Measurements from ENCODE around the gene CCDC169.
"Not testable (repeated sequence)": the region's sequence is repeated elsewhere in the genome, so short reads cannot be mapped to it uniquely, and the experiment has no call there.

CCDC169 gene

DNA sequence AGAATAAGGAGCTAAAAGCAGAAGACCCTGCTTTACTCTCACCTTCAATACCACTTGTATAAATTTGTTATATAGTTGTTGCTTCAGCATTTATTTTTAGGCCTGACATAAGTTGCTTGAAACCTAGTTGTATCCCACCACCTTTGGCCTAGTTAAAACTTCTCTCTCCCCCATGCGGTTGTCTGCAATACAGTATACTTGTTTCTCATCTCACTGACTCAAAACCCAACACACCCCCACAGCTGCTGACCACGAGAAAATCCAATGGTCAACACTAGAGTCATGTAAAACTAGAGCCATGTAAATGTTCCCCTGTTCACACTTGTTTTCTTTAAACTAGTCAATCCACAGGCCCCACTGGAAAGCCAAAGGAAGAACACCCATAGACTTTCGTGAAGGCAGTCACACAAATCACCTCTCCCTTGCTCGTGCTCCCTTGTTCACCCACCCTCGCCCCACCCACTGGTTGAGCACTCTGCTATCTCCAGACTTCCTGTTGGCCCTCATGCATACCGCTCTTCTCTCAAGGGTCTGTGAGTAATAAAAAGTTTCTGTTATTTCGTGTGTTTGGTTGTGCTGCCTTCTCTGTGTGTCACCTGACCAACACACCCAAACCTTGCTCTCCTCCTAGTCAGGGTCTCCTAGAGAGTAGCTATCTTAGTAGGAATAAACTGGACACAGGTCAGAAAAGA, 12.9 kb upstream of the CCDC169 start:
- no peak overlapping the region for H3K9ac ChIP-seq (ENCODE audit: low read length)
- no peak overlapping the region for H2AFZ ChIP-seq (ENCODE audit: low read depth, low read length)
- H3K4me2 ChIP-seq (ENCODE audit: low read length), result no peak overlapping the region
- H3K36me3 ChIP-seq (replicated peaks; ENCODE audit: low read depth, low read length), result no peaks in the 10 kb centered on the region
- H3K9me3 ChIP-seq (ENCODE audit: insufficient read depth, low read length), result no peaks in the 10 kb centered on the region
- no peaks in the 10 kb centered on the region for H3K4me1 ChIP-seq (ENCODE audit: low read length)
- no peak overlapping the region for H3K27ac ChIP-seq (ENCODE audit: low read length)
- no peak overlapping the region for H3K4me3 ChIP-seq (ENCODE audit: low read length)
- no peaks in the 10 kb centered on the region for H4K20me1 ChIP-seq (ENCODE audit: insufficient read depth, low read length)
- no peaks in the 10 kb centered on the region for H3K79me2 ChIP-seq (ENCODE audit: low read length)
- no peaks in the 10 kb centered on the region for H3K27me3 ChIP-seq (ENCODE audit: low read depth, low read length)
- TF ChIP-seq, protein P1, sequence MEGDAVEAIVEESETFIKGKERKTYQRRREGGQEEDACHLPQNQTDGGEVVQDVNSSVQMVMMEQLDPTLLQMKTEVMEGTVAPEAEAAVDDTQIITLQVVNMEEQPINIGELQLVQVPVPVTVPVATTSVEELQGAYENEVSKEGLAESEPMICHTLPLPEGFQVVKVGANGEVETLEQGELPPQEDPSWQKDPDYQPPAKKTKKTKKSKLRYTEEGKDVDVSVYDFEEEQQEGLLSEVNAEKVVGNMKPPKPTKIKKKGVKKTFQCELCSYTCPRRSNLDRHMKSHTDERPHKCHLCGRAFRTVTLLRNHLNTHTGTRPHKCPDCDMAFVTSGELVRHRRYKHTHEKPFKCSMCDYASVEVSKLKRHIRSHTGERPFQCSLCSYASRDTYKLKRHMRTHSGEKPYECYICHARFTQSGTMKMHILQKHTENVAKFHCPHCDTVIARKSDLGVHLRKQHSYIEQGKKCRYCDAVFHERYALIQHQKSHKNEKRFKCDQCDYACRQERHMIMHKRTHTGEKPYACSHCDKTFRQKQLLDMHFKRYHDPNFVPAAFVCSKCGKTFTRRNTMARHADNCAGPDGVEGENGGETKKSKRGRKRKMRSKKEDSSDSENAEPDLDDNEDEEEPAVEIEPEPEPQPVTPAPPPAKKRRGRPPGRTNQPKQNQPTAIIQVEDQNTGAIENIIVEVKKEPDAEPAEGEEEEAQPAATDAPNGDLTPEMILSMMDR (IDR thresholded peaks at IDR 0.05; ENCODE audit: low read depth, low read length), result no peak
- no peak for TF ChIP-seq EZH2phosphoT487 (IDR thresholded peaks at IDR 0.05; ENCODE audit: low read depth)

GRCh38 chr13:36302289-36302688, 4.7 kb upstream of the CCDC169 start:
- H3K9ac ChIP-seq (ENCODE audit: low read length), result no peak overlapping the region
- H3K9me3 ChIP-seq (ENCODE audit: insufficient read depth, low read length), result no peaks in the 10 kb centered on the region
- no peak overlapping the region for H3K4me2 ChIP-seq (ENCODE audit: low read length)
- H3K79me2 ChIP-seq (ENCODE audit: low read length), result no peaks in the 10 kb centered on the region
- no peak overlapping the region for H3K4me3 ChIP-seq (ENCODE audit: low read length)
- H3K27me3 ChIP-seq (ENCODE audit: low read depth, low read length), result no peaks in the 10 kb centered on the region
- H3K27ac ChIP-seq (ENCODE audit: low read length), result no peak overlapping the region
- no peaks in the 10 kb centered on the region for H3K4me1 ChIP-seq (ENCODE audit: low read length)
- TF ChIP-seq EZH2phosphoT487 (IDR thresholded peaks at IDR 0.05; ENCODE audit: low read depth), result no peak
- TF ChIP-seq, protein P1 (IDR thresholded peaks at IDR 0.05; ENCODE audit: low read depth, low read length), result no peak
- no peaks in the 10 kb centered on the region for H3K36me3 ChIP-seq (replicated peaks; ENCODE audit: low read depth, low read length)
- H4K20me1 ChIP-seq (ENCODE audit: insufficient read depth, low read length), result no peaks in the 10 kb centered on the region
- H2AFZ ChIP-seq (ENCODE audit: low read depth, low read length), result no peak overlapping the region

GRCh38 chr13:36299469-36299868, 1.9 kb upstream of the CCDC169 start:
- H3K79me2 ChIP-seq (ENCODE audit: low read length); H3K4me1 ChIP-seq (ENCODE audit: low read length); H3K9me3 ChIP-seq (ENCODE audit: insufficient read depth, low read length); H3K4me3 ChIP-seq (ENCODE audit: low read length); H3K27me3 ChIP-seq (ENCODE audit: low read depth, low read length); H2AFZ ChIP-seq (ENCODE audit: low read depth, low read length); H3K36me3 ChIP-seq (replicated peaks; ENCODE audit: low read depth, low read length); H3K4me2 ChIP-seq (ENCODE audit: low read length); H3K27ac ChIP-seq (ENCODE audit: low read length); H3K9ac ChIP-seq (ENCODE audit: low read length); H4K20me1 ChIP-seq (ENCODE audit: insufficient read depth, low read length): not testable (repeated sequence)

- no peaks in the 10 kb centered on the region for H3K79me2 ChIP-seq (ENCODE audit: low read length)
- H3K9ac ChIP-seq (ENCODE audit: low read length), result no peak overlapping the region
- H3K27ac ChIP-seq (ENCODE audit: low read length), result no peak overlapping the region
- no peaks in the 10 kb centered on the region for H4K20me1 ChIP-seq (ENCODE audit: insufficient read depth, low read length)
- H3K9me3 ChIP-seq (ENCODE audit: insufficient read depth, low read length), result no peaks in the 10 kb centered on the region
- H3K36me3 ChIP-seq (replicated peaks; ENCODE audit: low read depth, low read length), result no peaks in the 10 kb centered on the region
- no peaks in the 10 kb centered on the region for H3K4me1 ChIP-seq (ENCODE audit: low read length)
- no peak overlapping the region for H3K4me3 ChIP-seq (ENCODE audit: low read length)
- TF ChIP-seq, protein P1 (IDR thresholded peaks at IDR 0.05; ENCODE audit: low read depth, low read length), result no peak
- TF ChIP-seq EZH2phosphoT487 (IDR thresholded peaks at IDR 0.05; ENCODE audit: low read depth), result no peak
- H2AFZ ChIP-seq (ENCODE audit: low read depth, low read length), result no peak overlapping the region
- no peak overlapping the region for H3K4me2 ChIP-seq (ENCODE audit: low read length)
- H3K27me3 ChIP-seq (ENCODE audit: low read depth, low read length), result no peaks in the 10 kb centered on the region
Measured at GRCh38 chr13:36298535-36299068, 988 bp upstream of the CCDC169 start.

Measured in OCI-LY3 (cell line).